Sigmoid colon (tissue), 3 donors: ENCODE results near the gene LILRA6.
"Not testable (repeated sequence)": the region's sequence is repeated elsewhere in the genome, so short reads cannot be mapped to it uniquely, and the experiment has no call there.

ENCODE experiments used
- CTCF ChIP-seq, 4 experiments: fragments of 450-650 bp in 3 of 4; fragments of 200-600 bp in 1 of 4; IDR thresholded peaks; one replicate each; pipeline ENCODE4 v1.5.1; 2016 to 2019; ENCODE audit warnings: antibody characterized with exemption in 4 of 4, mild to moderate bottlenecking in 3 of 4, moderate library complexity in 2 of 4
- POLR2A ChIP-seq, 2 donors: fragments of 450-650 bp; IDR thresholded peaks; one replicate each; pipeline ENCODE4 v1.6.1; 2016; ENCODE audit warnings: antibody characterized with exemption in 2 of 2, mild to moderate bottlenecking in 2 of 2, moderate library complexity in 2 of 2

DNA sequence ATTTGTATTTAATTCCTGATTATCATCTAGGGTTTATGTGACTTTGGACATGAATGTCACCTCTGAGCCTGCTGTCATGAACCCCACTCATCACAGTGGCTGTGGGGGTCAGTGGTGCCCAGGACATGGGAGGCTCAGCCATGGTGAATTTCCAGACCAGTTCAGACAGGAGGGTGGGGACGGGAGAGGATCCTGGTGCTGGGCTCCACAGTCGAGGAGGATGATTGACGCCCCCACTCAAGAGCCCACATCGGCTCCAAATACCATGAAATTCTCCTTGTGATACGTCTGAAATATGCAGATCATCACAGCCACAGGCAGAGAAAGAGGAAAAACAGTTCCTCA lies 18.7 kb downstream of the LILRA6 start:
- not testable (repeated sequence) for TF ChIP-seq CTCF, POLR2A (IDR thresholded peaks at IDR 0.05)
